Aorta (tissue), 5 donors: Measurements from ENCODE around the gene SLX1A. TPM values are rescaled to one million over a fixed set of nuclear protein-coding genes. Genes with fewer than 3 reads are reported as not detected.
"Not testable (repeated sequence)": the region's sequence is repeated elsewhere in the genome, so short reads cannot be mapped to it uniquely, and the experiment has no call there.

Source experiments
- ATAC-seq: fragments of 200-7000 bp; cut with Tn5 transposase; one replicate; pipeline ENCODE4 v1.9.1; 2022; ENCODE audit warnings: moderate library complexity; ENCODE audit not compliant: low FRiP score
- DNase-seq, 2 donors: peaks; one replicate each; pipeline ENCODE4 v3.0.0-alpha.2; 2020
- H3K27ac ChIP-seq, 2 donors: one replicate each; pipeline ENCODE4 v1.5.1; 2013; ENCODE audit warnings: low read length in 2 of 2, mild to moderate bottlenecking in 2 of 2, moderate library complexity in 2 of 2, control low read depth in 1 of 2, inconsistent platforms in 1 of 2, low read depth in 1 of 2
- H3K27me3 ChIP-seq, 2 donors: one replicate each; pipeline ENCODE4 v1.6.1; 2013; ENCODE audit warnings: control low read depth in 1 of 2, low read length in 1 of 2, mild to moderate bottlenecking in 1 of 2, moderate library complexity in 1 of 2; ENCODE audit not compliant: insufficient read depth in 2 of 2, control insufficient read depth in 1 of 2
- H3K36me3 ChIP-seq, 2 donors: one replicate each; pipeline ENCODE4 v1.6.1; 2013; ENCODE audit warnings: control low read depth in 1 of 2, low read length in 1 of 2, mild to moderate bottlenecking in 1 of 2; ENCODE audit not compliant: insufficient read depth in 2 of 2, control insufficient read depth in 1 of 2
- H3K4me1 ChIP-seq, 2 donors: one replicate each; pipeline ENCODE4 v1.6.1; 2013; ENCODE audit warnings: low read length in 2 of 2, control low read depth in 1 of 2, mild to moderate bottlenecking in 1 of 2, moderate library complexity in 1 of 2; ENCODE audit not compliant: insufficient read depth in 2 of 2, control insufficient read depth in 1 of 2
- H3K4me3 ChIP-seq, 2 donors: one replicate each; pipeline ENCODE4 v1.5.1; 2013; ENCODE audit warnings: low read length in 2 of 2, control low read depth in 1 of 2, mild to moderate bottlenecking in 1 of 2
- H3K9me3 ChIP-seq: one replicate; pipeline ENCODE4 v1.6.1; 2013; ENCODE audit warnings: mild to moderate bottlenecking, low read length; ENCODE audit not compliant: control insufficient read depth
- WGBS, 2 donors: extraction: QIAGEN DNeasy Blood & Tissue Kit; methylation state at CpG; one replicate each; pipeline ENCODE4 v1.1.7; 2013; 5-methylcytosine and 5-hydroxymethylcytosine counted together
- intact Hi-C, 2 donors: fragments of 100-400 bp; cut with DNase I; formaldehyde crosslinking; loops; one replicate each; pipeline versions ENCODE4 v1.14.2 to v1.15.0; 2022
- polyA plus RNA-seq, 2 donors: library from polyadenylated mRNA; stranded (reverse); fragments of 200-250 nt; gene quantifications; one replicate each; pipeline ENCODE4 v1.2.3, GENCODE V29; 2013
- total RNA-seq, 2 donors: library from RNA; stranded (reverse); fragmentation: NEBNext Ultra II Directional; extraction: Animal tissue kit (Norgen Biotek cat#: 25700); gene quantifications; one replicate each; pipeline ENCODE4 v1.2.1, GENCODE V29; 2021
- donor health status: healthy with polysubstance abuse.
- donor health status: Bipolar disorder and iron deficiency.
- donor health status: DM: no; HTN: no; CAD: no.
- donor health status: DM: no; HTN: no; CAD: no.
- donor health status: DM: yes; HTN: yes; CAD: no.

SLX1A gene
- total and polyA plus RNA-seq, 4 donors: 19.8 to 66.6 (median 31.2) TPM

GRCh38 chr16:30186444-30186781 lies 7.3 kb upstream of the SLX1A start:
- no peak for DNase-seq
- Histone ChIP-seq H3K27ac (no peak overlapping the region), H3K27me3 (no peaks in the 10 kb centered on the region), H3K36me3 (no peaks in the 10 kb centered on the region), H3K4me3 (no peak overlapping the region), H3K4me1 (no peaks in the 10 kb centered on the region), H3K9me3 (no peaks in the 10 kb centered on the region)
- intact Hi-C loops: no loop called here
- 87% methylated on average over 9 of the region's 9 CpGs for WGBS, 2 donors
- no peak for ATAC-seq

DNA sequence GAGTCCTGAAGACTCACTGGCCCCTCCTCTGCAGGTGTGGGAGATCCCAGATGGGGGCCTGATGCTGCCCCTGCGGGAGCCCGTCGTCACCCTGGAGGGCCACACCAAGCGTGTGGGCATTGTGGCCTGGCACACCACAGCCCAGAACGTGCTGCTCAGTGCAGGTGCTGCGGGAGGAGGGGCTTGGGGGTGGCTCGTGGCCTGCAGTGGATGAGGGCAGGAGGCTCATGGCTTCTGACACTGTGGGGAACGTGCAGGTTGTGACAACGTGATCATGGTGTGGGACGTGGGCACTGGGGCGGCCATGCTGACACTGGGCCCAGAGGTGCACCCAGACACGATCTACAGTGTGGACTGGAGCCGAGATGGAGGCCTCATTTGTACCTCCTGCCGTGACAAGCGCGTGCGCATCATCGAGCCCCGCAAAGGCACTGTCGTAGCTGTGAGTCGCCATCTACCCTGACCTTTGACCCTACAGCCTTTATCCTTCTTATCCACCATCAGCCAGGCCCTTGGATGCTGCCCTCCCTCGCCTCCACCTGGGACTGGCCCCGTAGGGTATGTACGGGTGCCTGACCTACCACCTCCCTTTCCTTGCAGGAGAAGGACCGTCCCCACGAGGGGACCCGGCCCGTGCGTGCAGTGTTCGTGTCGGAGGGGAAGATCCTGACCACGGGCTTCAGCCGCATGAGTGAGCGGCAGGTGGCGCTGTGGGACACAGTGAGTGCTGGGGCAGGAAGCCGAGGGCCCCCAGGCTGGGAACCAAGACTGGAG lies 6.7 kb upstream of the SLX1A start:
- WGBS, 2 donors: 66 to 69% methylated on average over 36 of the region's 36 CpGs
- H3K4me1 ChIP-seq: no peaks in the 10 kb centered on the region
- no peaks in the 10 kb centered on the region for H3K9me3 ChIP-seq
- ATAC-seq (no peak), DNase-seq (peak; percentile 75 to 91)
- no peak overlapping the region for H3K4me3 ChIP-seq
- H3K27ac ChIP-seq: no peak overlapping the region
- intact Hi-C loops: no loop called here
- no peaks in the 10 kb centered on the region for H3K27me3 ChIP-seq
- no peaks in the 10 kb centered on the region for H3K36me3 ChIP-seq

DNA sequence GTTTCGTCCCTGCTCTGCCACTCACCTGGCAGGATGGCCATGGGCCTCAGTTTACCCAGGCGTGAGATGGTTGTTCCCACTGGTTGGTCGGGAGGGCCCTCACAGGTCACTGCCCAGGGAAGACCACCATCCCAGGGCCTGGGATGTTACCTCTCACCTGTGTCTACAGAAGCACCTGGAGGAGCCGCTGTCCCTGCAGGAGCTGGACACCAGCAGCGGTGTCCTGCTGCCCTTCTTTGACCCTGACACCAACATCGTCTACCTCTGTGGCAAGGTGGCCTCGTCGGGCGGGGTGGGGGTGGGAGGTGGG lies 6.2 kb upstream of the SLX1A start:
- ATAC-seq: no peak
- no peak overlapping the region for H3K27ac ChIP-seq
- no peak for DNase-seq
- no peak overlapping the region for H3K4me3 ChIP-seq
- no peaks in the 10 kb centered on the region for H3K36me3 ChIP-seq
- no peaks in the 10 kb centered on the region for H3K9me3 ChIP-seq
- WGBS, 2 donors: 77 to 81% methylated on average over 9 of the region's 9 CpGs
- intact Hi-C loops: no loop called here
- no peaks in the 10 kb centered on the region for H3K4me1 ChIP-seq
- H3K27me3 ChIP-seq: no peaks in the 10 kb centered on the region

DNA sequence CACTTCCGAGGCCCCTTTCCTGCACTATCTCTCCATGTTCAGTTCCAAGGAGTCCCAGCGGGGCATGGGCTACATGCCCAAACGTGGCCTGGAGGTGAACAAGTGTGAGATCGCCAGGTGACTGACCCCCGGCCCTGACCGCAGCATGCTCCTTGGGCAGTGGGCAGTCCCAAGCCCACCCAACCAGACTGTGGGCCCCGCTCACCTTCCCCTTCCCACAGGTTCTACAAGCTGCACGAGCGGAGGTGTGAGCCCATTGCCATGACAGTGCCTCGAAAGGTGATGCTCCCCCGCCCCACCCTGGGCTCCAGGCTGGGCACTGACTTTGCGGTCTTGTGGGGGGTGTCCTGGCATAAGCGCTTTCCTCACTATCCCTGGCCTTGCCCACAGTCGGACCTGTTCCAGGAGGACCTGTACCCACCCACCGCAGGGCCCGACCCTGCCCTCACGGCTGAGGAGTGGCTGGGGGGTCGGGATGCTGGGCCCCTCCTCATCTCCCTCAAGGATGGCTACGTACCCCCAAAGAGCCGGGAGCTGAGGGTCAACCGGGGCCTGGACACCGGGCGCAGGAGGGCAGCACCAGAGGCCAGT lies 5.6 kb upstream of the SLX1A start:
- Histone ChIP-seq H3K9me3 (no peaks in the 10 kb centered on the region), H3K4me1 (no peaks in the 10 kb centered on the region), H3K27ac (no peak overlapping the region), H3K36me3 (no peaks in the 10 kb centered on the region), H3K4me3 (no peak overlapping the region), H3K27me3 (no peaks in the 10 kb centered on the region)
- DNase-seq (peak; percentile 49 to 50), ATAC-seq (no peak)
- intact Hi-C loops: no loop called here
- 90 to 91% methylated on average over 23 of the region's 23 CpGs for WGBS, 2 donors

DNA sequence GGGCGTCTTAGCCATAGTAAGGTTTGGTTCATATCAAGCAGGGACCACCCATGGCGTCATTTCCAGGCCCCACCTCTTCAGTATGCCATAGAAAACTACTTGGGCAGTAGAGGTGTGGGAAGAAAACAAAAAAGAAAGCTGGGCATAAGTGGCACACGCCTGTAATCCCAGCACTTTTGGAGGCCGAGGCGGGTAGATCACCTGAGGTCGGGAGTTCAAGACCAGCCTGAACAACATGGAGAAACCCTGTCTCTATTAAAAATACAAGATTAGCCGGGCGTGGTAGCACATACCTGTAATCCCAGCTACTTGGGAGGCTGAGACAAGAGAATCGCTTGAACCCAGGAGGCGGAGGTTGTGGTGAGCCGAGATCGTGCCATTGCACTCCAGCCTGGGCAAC lies 2.5 kb upstream of the SLX1A start:
- 93 to 95% methylated on average over 3 to 4 of the region's 12 CpGs for WGBS, 2 donors
- H3K4me3 ChIP-seq, H3K9me3 ChIP-seq, ATAC-seq, H3K27ac ChIP-seq, H3K27me3 ChIP-seq, intact Hi-C loops, H3K4me1 ChIP-seq, H3K36me3 ChIP-seq: not testable (repeated sequence)
- peak; percentile 5 to 12 for DNase-seq

DNA sequence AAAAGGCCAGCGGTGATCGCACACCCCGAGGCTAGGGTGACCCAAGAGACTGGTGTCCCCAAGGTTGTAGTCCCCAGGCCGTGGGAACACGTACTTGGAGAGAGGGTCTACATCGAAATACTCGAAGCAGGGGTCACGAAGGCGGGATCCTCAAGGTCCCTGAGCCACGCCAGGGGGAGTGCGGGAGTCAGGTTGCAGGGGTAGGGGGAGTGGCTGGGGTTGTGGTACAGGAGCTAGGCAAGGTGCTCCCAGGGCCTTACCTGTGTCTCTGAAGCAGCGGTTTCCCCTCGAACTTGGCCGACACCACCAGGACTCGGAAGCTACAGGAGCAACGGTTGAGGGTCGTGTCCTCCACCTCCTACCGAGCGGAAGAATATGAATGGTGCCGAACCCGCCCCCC lies 577 bp upstream of the SLX1A start:
- DNase-seq, H3K27me3 ChIP-seq, H3K4me1 ChIP-seq, H3K9me3 ChIP-seq, H3K36me3 ChIP-seq, intact Hi-C loops, H3K27ac ChIP-seq, H3K4me3 ChIP-seq: not testable (repeated sequence)
- peak; percentile 2 for ATAC-seq
- no CpG with 5 or more reads among the region's 21 CpGs for WGBS, 2 donors

- H3K4me1 ChIP-seq, H3K27me3 ChIP-seq, H3K27ac ChIP-seq, intact Hi-C loops, H3K9me3 ChIP-seq, H3K4me3 ChIP-seq, H3K36me3 ChIP-seq: not testable (repeated sequence)
- DNase-seq: peak in 1 of 2 donors; percentile 76
- ATAC-seq: peak; percentile 91
- 1 to 4% methylated on average over 13 to 18 of the region's 60 CpGs for WGBS, 2 donors
These were observed 674 bp downstream of the SLX1A start for GRCh38 chr16:30194172-30194925.

DNA sequence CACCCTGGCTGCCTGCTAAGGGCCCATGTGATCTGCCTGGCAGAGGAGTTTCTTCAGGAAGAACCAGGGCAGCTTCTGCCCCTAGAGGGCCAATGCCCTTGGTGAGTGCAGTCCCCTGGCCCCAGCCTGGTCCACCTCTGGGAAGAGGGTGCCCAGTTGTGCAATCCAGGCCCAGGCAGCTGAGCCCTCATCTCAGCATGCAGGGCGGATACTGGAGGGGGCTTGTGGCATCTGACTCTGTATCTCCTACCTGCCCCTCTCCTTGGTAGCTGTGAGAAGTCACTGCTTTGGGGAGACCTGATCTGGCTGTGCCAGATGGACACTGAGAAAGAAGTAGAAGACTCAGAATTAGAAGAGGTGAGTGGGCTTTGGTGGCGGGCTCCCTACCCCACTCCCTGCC lies 3.3 kb downstream of the SLX1A start:
- 47 to 100% methylated on average over 1 of the region's 2 CpGs for WGBS, 2 donors
- H3K27ac ChIP-seq, H3K9me3 ChIP-seq, intact Hi-C loops, H3K27me3 ChIP-seq, H3K36me3 ChIP-seq, H3K4me1 ChIP-seq, ATAC-seq, H3K4me3 ChIP-seq: not testable (repeated sequence)
- peak; percentile 21 to 40 for DNase-seq

DNA sequence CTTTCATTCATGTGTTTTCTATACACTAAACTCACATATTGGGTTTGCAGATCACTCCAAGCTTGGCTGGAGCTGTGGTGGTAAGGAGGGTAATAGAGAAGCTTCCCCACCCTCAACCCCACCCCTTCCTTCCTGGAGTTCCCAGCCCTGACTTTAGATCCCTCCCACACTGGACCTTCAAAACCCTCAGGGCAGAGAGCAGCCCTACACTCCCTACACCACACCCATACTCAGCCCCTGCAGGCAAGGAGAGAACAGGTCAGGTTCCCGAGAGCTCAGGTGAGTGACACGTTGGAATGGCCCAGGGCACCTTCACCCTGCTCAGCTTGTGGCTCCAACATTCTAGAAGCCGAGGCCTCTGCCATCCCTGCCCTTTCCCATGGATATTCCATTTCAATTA lies 5.4 kb downstream of the SLX1A start, which contains the start of gene SULT1A3:
Gene SULT1A3, plus strand, starts transcription at position 207 of the 400 bp plus-strand sequence. CDS start 1,474 bp downstream, outside the sequence.
- no CpG with 5 or more reads among the region's 3 CpGs for WGBS, 2 donors
- H3K27ac ChIP-seq, H3K27me3 ChIP-seq, H3K4me1 ChIP-seq, DNase-seq, H3K9me3 ChIP-seq, H3K4me3 ChIP-seq, H3K36me3 ChIP-seq, intact Hi-C loops: not testable (repeated sequence)
- peak; percentile 0 for ATAC-seq
